H9 (cell line): ENCODE measurements around the gene NDOR1. TPM values are rescaled to one million over a fixed set of nuclear protein-coding genes. Genes with fewer than 3 reads are reported as not detected.

Experiments
- DNase-seq: peaks from one replicate; pipeline ENCODE4 v3.0.0-alpha.2; 2017
- H2AFZ ChIP-seq: one replicate; pipeline ENCODE4 v1.6.1; 2013; ENCODE audit warnings: mild to moderate bottlenecking, low read length, control low read depth, moderate library complexity
- H2AK5ac ChIP-seq: 2 replicates; pipeline ENCODE4 v1.6.1; 2013; ENCODE audit warnings: low read length, control low read depth, mixed read lengths; ENCODE audit not compliant: insufficient read length
- H2BK120ac ChIP-seq: one replicate; pipeline ENCODE4 v1.6.1; 2013; ENCODE audit warnings: low read depth, mild to moderate bottlenecking, low read length, control low read depth, inconsistent platforms; ENCODE audit not compliant: poor library complexity, severe bottlenecking
- H2BK12ac ChIP-seq: 2 replicates; pipeline ENCODE4 v1.6.1; 2013; ENCODE audit warnings: low read length, control low read depth, mixed read lengths, low read depth; ENCODE audit not compliant: insufficient read length
- H2BK15ac ChIP-seq: 2 replicates; pipeline ENCODE4 v1.6.1; 2013; ENCODE audit warnings: low read depth, low read length, control low read depth
- H2BK20ac ChIP-seq: one replicate; pipeline ENCODE4 v1.6.1; 2013; ENCODE audit warnings: low read depth, mild to moderate bottlenecking, low read length, control low read depth, inconsistent platforms; ENCODE audit not compliant: poor library complexity, severe bottlenecking
- H2BK5ac ChIP-seq: 2 replicates; pipeline ENCODE4 v1.6.1; 2013; ENCODE audit warnings: low read length, control low read depth, mixed read lengths; ENCODE audit not compliant: insufficient read length
- H3K14ac ChIP-seq: 2 replicates; pipeline ENCODE4 v1.6.1; 2013; ENCODE audit warnings: low read length, control low read depth; ENCODE audit not compliant: insufficient read depth
- H3K18ac ChIP-seq: 2 replicates; pipeline ENCODE4 v1.6.1; 2013; ENCODE audit warnings: low read depth, mild to moderate bottlenecking, mixed read lengths, low read length, control low read depth; ENCODE audit not compliant: insufficient read length
- H3K23ac ChIP-seq: 2 replicates; pipeline ENCODE4 v1.6.1; 2013; ENCODE audit warnings: low read length, control low read depth, mixed read lengths, low read depth; ENCODE audit not compliant: insufficient read length
- H3K23me2 ChIP-seq: 2 replicates; pipeline ENCODE4 v1.6.1; 2013; ENCODE audit warnings: low read depth, mild to moderate bottlenecking, mixed read lengths, low read length, control low read depth; ENCODE audit not compliant: insufficient read length, poor library complexity, severe bottlenecking
- H3K27ac ChIP-seq: 2 replicates; pipeline ENCODE4 v1.5.1; 2013; ENCODE audit warnings: low read length, control low read depth, mixed read lengths, low read depth; ENCODE audit not compliant: insufficient read length
- H3K27me3 ChIP-seq: 2 replicates; pipeline ENCODE4 v1.6.1; 2013; ENCODE audit warnings: low read length, control low read depth, inconsistent platforms; ENCODE audit not compliant: insufficient read depth
- H3K4ac ChIP-seq: 2 replicates; pipeline ENCODE4 v1.6.1; 2013; ENCODE audit warnings: low read depth, mild to moderate bottlenecking, control low read depth, inconsistent platforms, low read length, moderate library complexity
- H3K4me1 ChIP-seq: 2 replicates; pipeline ENCODE4 v1.6.1; 2013; ENCODE audit warnings: low read length, control low read depth, inconsistent platforms; ENCODE audit not compliant: insufficient read depth
- H3K4me2 ChIP-seq: 2 replicates; pipeline ENCODE4 v1.6.1; 2013; ENCODE audit warnings: low read length, control low read depth, mixed read lengths; ENCODE audit not compliant: insufficient read length, insufficient read depth
- H3K56ac ChIP-seq: 2 replicates; pipeline ENCODE4 v1.6.1; 2013; ENCODE audit warnings: low read depth, mild to moderate bottlenecking, mixed read lengths, low read length, control low read depth; ENCODE audit not compliant: insufficient read length
- H3K79me1 ChIP-seq: 2 replicates; pipeline ENCODE4 v1.6.1; 2013; ENCODE audit warnings: low read depth, mild to moderate bottlenecking, moderate library complexity, low read length, control low read depth, inconsistent platforms; ENCODE audit not compliant: insufficient read depth, poor library complexity, severe bottlenecking
- H3K79me2 ChIP-seq: 2 replicates; pipeline ENCODE4 v1.6.1; 2013; ENCODE audit warnings: low read length, control low read depth, inconsistent platforms; ENCODE audit not compliant: insufficient read depth
- H3K9ac ChIP-seq: 2 replicates; pipeline ENCODE4 v1.6.1; 2013; ENCODE audit warnings: low read length, control low read depth, mixed read lengths; ENCODE audit not compliant: insufficient read length; ENCODE audit errors: extremely low read depth
- H3K9me3 ChIP-seq: one replicate; pipeline ENCODE4 v1.6.1; 2013; ENCODE audit warnings: low read depth, low read length, inconsistent platforms; ENCODE audit not compliant: control insufficient read depth
- H3T11ph ChIP-seq: one replicate; pipeline ENCODE4 v1.6.1; 2013; ENCODE audit warnings: mild to moderate bottlenecking, low read length, control low read depth, inconsistent platforms
- H4K20me1 ChIP-seq: one replicate; pipeline ENCODE4 v1.6.1; 2013; ENCODE audit not compliant: control insufficient read depth, insufficient read length, insufficient read depth
- H4K5ac ChIP-seq: 2 replicates; pipeline ENCODE4 v1.6.1; 2013; ENCODE audit warnings: low read depth, mild to moderate bottlenecking, mixed read lengths, low read length, control low read depth; ENCODE audit not compliant: insufficient read length
- H4K8ac ChIP-seq: replicated peaks from 2 replicates; pipeline ENCODE4 v1.6.1; 2013; ENCODE audit warnings: low read length, control low read depth, mixed read lengths, low read depth; ENCODE audit not compliant: insufficient read length
- H4K91ac ChIP-seq: 2 replicates; pipeline ENCODE4 v1.6.1; 2013; ENCODE audit warnings: low read depth, mild to moderate bottlenecking, moderate library complexity, mixed read lengths, low read length, control low read depth; ENCODE audit not compliant: insufficient read length
- H3K27ac Mint-ChIP-seq, 3 experiments: 2 replicates in 2 of 3; 3 replicates in 1 of 3; pipeline ENCODE4 v1.8.0; 2020 to 2021; ENCODE audit warnings: mixed read lengths in 3 of 3, mild to moderate bottlenecking in 1 of 3, moderate library complexity in 1 of 3
- H3K27me3 Mint-ChIP-seq: 2 replicates; pipeline ENCODE4 v1.8.0; 2021; ENCODE audit warnings: low read depth, mild to moderate bottlenecking, moderate library complexity, mixed read lengths
- H3K36me3 Mint-ChIP-seq, 3 experiments: 2 replicates in 2 of 3; 3 replicates in 1 of 3; pipeline ENCODE4 v1.8.0; 2020 to 2021; ENCODE audit warnings: low read depth in 3 of 3, mixed read lengths in 3 of 3; ENCODE audit not compliant: insufficient read depth in 1 of 3
- H3K4me1 Mint-ChIP-seq, 2 experiments: 2 replicates each; pipeline ENCODE4 v1.8.0; 2020; ENCODE audit warnings: mixed read lengths in 2 of 2
- H3K4me3 Mint-ChIP-seq, 2 experiments: 2 replicates in 1 of 2; 3 replicates in 1 of 2; pipeline ENCODE4 v1.8.0; 2020 to 2021; ENCODE audit warnings: mild to moderate bottlenecking in 2 of 2, mixed read lengths in 2 of 2, moderate library complexity in 1 of 2
- H3K9me3 Mint-ChIP-seq, 2 experiments: 2 replicates in 1 of 2; 3 replicates in 1 of 2; pipeline ENCODE4 v1.8.0; 2020; ENCODE audit warnings: mild to moderate bottlenecking in 2 of 2, mixed read lengths in 2 of 2, moderate library complexity in 1 of 2
- WGBS: extraction: QIAGEN DNeasy Blood & Tissue Kit; methylation state at CpG from one replicate; pipeline ENCODE4 v1.1.7; 2013; ENCODE audit warnings: missing lambda C conversion rate, low lambda C conversion rate, mixed read lengths; ENCODE audit not compliant: insufficient read length; ENCODE audit errors: extremely low coverage; 5-methylcytosine and 5-hydroxymethylcytosine counted together
- total RNA-seq: library from RNA; stranded (reverse); gene quantifications from 2 replicates; pipeline ENCODE4 v1.2.1, GENCODE V29; 2021
- TF ChIP-seq, protein P1 (sequence below): fragments of 200-600 bp; sonication (generic); conservative IDR thresholded peaks from 3 replicates; pipeline ENCODE4 v1.8.0; 2021; ENCODE audit warnings: antibody characterized with exemption, mild to moderate bottlenecking

NDOR1 gene
- total RNA-seq, 1 experiment from 2014 or later: 44.1 TPM

DNA sequence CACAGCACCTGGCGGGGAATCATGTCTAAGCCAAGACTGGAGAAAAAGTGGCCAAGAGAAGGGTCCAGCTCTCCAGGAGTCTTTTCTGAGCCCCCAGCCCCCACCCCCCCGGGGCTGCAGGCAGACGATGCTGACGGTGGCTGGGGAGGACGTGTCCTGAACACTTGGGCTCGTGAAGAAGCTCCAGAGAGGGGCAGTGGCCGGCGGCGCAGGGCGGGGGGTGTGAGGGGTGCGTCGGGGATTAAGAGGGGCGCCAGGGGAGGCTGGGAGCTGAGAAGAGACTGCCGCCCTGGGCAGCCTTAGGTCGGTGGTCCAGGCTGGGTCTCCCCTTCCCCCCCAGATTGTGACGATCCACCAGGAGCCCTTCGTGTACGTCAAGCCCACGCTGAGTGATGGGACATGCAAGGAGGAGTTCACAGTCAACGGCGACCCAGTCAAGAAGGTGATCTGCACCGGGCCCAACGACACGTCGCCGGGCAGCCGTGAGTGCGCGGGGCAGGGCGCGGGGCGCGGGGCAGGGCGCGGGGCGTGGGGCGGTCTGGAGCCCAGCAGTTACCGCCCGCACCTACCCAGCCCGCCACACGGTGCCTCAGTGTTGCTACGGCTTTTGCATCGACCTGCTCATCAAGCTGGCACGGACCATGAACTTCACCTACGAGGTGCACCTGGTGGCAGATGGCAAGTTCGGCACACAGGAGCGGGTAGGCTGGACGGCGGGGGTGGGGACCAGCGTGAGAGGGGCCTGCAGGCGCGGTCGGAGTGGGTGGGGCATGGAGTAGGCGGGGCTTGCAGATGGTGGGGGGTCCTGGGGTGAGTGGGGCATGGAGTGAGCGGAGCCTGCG, 44.6 kb upstream of the NDOR1 start:
- Histone ChIP-seq H2BK12ac (no peak overlapping the region), H3K56ac (no peak overlapping the region), H3K4me1 (no peaks in the 10 kb centered on the region), H3K4ac (no peak overlapping the region), H4K8ac (no peak overlapping the region), H2AK5ac (no peak overlapping the region), H3K9me3 (no peaks in the 10 kb centered on the region), H2BK120ac (no peak overlapping the region), H3K27me3 (peaks cover 27% of the 10 kb centered on the region; the same call in 1 of the 2 replicates), H2BK20ac (no peak overlapping the region), H3T11ph (no peak overlapping the region), H4K5ac (no peak overlapping the region), H3K9ac (no peak overlapping the region), H3K27ac (no peak overlapping the region), H2BK15ac (no peak overlapping the region), H3K14ac (no peak overlapping the region; the same call in 1 of the 2 replicates), H4K20me1 (peaks cover 2% of the 10 kb centered on the region), H3K18ac (no peak overlapping the region), H3K4me2 (peak overlapping the region; percentile 31), H3K79me2 (no peaks in the 10 kb centered on the region), H3K79me1 (no peaks in the 10 kb centered on the region), H3K23me2 (peaks cover 21% of the 10 kb centered on the region), H3K23ac (no peak overlapping the region), H4K91ac (no peak overlapping the region), H2BK5ac (no peak overlapping the region), H2AFZ (no peak overlapping the region)
- peak overlapping the region in 1 of 2 experiments; percentile 53; a peak in 1 of 5 replicates for H3K4me3 Mint-ChIP-seq
- peak; percentile 84 for DNase-seq
- no peak overlapping the region for H3K27ac Mint-ChIP-seq
- H3K36me3 Mint-ChIP-seq: no peaks in the 10 kb centered on the region
- WGBS: no CpG with 5 or more reads among the region's 56 CpGs
- TF ChIP-seq, protein P1, sequence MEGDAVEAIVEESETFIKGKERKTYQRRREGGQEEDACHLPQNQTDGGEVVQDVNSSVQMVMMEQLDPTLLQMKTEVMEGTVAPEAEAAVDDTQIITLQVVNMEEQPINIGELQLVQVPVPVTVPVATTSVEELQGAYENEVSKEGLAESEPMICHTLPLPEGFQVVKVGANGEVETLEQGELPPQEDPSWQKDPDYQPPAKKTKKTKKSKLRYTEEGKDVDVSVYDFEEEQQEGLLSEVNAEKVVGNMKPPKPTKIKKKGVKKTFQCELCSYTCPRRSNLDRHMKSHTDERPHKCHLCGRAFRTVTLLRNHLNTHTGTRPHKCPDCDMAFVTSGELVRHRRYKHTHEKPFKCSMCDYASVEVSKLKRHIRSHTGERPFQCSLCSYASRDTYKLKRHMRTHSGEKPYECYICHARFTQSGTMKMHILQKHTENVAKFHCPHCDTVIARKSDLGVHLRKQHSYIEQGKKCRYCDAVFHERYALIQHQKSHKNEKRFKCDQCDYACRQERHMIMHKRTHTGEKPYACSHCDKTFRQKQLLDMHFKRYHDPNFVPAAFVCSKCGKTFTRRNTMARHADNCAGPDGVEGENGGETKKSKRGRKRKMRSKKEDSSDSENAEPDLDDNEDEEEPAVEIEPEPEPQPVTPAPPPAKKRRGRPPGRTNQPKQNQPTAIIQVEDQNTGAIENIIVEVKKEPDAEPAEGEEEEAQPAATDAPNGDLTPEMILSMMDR: no peak
- H3K9me3 Mint-ChIP-seq: no peaks in the 10 kb centered on the region; a peak in 1 of 5 replicates
- H3K27me3 Mint-ChIP-seq: peaks cover 91% of the 10 kb centered on the region
- peaks cover 0 to 11% of the 10 kb centered on the region in 2 experiments; a peak in 2 of 4 replicates for H3K4me1 Mint-ChIP-seq
